MV-4-11 (cell line): Measurements from ENCODE around the gene ACYP2.
A peak's percentile ranks its signal among the peaks of the same experiment; 100 is the strongest.
"Not testable (repeated sequence)": the region's sequence is repeated elsewhere in the genome, so short reads cannot be mapped to it uniquely, and the experiment has no call there.

ENCODE experiments used
- DNase-seq: peaks from one replicate; lab custom pipeline; 2025; lab: John Stamatoyannopoulos, UW

ACYP2 gene

GRCh38 chr2:54099370-54099769 lies 16.0 kb upstream of the ACYP2 start:
- DNase-seq, result no peak

GRCh38 chr2:54099829-54100585 lies 15.4 kb upstream of the ACYP2 start:
- no peak for DNase-seq

GRCh38 chr2:54100772-54101171 lies 14.6 kb upstream of the ACYP2 start:
- DNase-seq, result no peak

- no peak for DNase-seq
Measured at GRCh38 chr2:54103454-54104314, 11.7 kb upstream of the ACYP2 start.

- DNase-seq, result peak; percentile 32
Measured at GRCh38 chr2:54106631-54107454, 8.6 kb upstream of the ACYP2 start.

- DNase-seq, result no peak
Measured at GRCh38 chr2:54107455-54107764, 8.0 kb upstream of the ACYP2 start.

- no peak for DNase-seq
Measured at GRCh38 chr2:54107903-54108615, 7.4 kb upstream of the ACYP2 start.

GRCh38 chr2:54109848-54110247 lies 5.6 kb upstream of the ACYP2 start:
- DNase-seq, result no peak

- not testable (repeated sequence) for DNase-seq
Measured at GRCh38 chr2:54114479-54114878, 936 bp upstream of the ACYP2 start.

GRCh38 chr2:54114936-54115283 lies 505 bp upstream of the ACYP2 start:
- DNase-seq, result no peak

GRCh38 chr2:54116598-54116997 lies 1.2 kb downstream of the ACYP2 start:
- not testable (repeated sequence) for DNase-seq

- DNase-seq, result no peak
Measured at GRCh38 chr2:54120950-54121349, 5.5 kb downstream of the ACYP2 start.

- no peak for DNase-seq
Measured at GRCh38 chr2:54122171-54122935, 6.9 kb downstream of the ACYP2 start.

GRCh38 chr2:54122939-54123338 lies 7.5 kb downstream of the ACYP2 start:
- DNase-seq, result no peak

GRCh38 chr2:54127174-54127573 lies 11.8 kb downstream of the ACYP2 start:
- not testable (repeated sequence) for DNase-seq

GRCh38 chr2:54133056-54133455 lies 17.6 kb downstream of the ACYP2 start:
- no peak for DNase-seq

GRCh38 chr2:54139210-54139609 lies 23.8 kb downstream of the ACYP2 start:
- DNase-seq, result no peak

GRCh38 chr2:54143780-54144179 lies 28.4 kb downstream of the ACYP2 start:
- no peak for DNase-seq

GRCh38 chr2:54148391-54148790 lies 33.0 kb downstream of the ACYP2 start:
- DNase-seq, result no peak

- DNase-seq, result no peak
Measured at GRCh38 chr2:54149638-54150441, 34.4 kb downstream of the ACYP2 start.
